ENCODE measurements around the gene RSPH1. TPM values are rescaled to one million over a fixed set of nuclear protein-coding genes. Genes with fewer than 3 reads are reported as not detected.

Gene RSPH1
- total RNA-seq, 2 donors from 2014 or later = 1.8 to 2.2 TPM

- Histone ChIP-seq H3K4me3 (ENCODE audit: low read length) (no peak overlapping the region), H3K27ac (ENCODE audit: low read depth, low read length) (no peak overlapping the region), H3K4me1 (ENCODE audit: control insufficient read depth, insufficient read depth, low read length) (no peaks in the 10 kb centered on the region), H3K9me3 (ENCODE audit: control insufficient read depth, low read length) (no peaks in the 10 kb centered on the region), H3K27me3 (ENCODE audit: control insufficient read depth, insufficient read depth, low read length, poor library complexity, severe bottlenecking) (no peaks in the 10 kb centered on the region), H3K36me3 (ENCODE audit: control insufficient read depth, insufficient read depth, low read length) (peaks cover 5% of the 10 kb centered on the region), H3K9ac (ENCODE audit: extremely low read depth, low read length, poor library complexity, severe bottlenecking) (no peak overlapping the region)
- Mint-ChIP-seq H3K4me3 (no peak overlapping the region), H3K9me3 (no peaks in the 10 kb centered on the region), H3K4me1 (peaks cover 26% of the 10 kb centered on the region), H3K27me3 (ENCODE audit: insufficient read depth) (no peaks in the 10 kb centered on the region), H3K27ac (no peak overlapping the region), H3K36me3 (ENCODE audit: low read depth) (peaks cover 64% of the 10 kb centered on the region)
- 80% methylated on average over 7 to 10 of the region's 10 CpGs for WGBS, 2 experiments (ENCODE audit: insufficient coverage in 1 of 2, insufficient read length in 1 of 2)
- DNase-seq = no peak
- TF ChIP-seq, protein P1, sequence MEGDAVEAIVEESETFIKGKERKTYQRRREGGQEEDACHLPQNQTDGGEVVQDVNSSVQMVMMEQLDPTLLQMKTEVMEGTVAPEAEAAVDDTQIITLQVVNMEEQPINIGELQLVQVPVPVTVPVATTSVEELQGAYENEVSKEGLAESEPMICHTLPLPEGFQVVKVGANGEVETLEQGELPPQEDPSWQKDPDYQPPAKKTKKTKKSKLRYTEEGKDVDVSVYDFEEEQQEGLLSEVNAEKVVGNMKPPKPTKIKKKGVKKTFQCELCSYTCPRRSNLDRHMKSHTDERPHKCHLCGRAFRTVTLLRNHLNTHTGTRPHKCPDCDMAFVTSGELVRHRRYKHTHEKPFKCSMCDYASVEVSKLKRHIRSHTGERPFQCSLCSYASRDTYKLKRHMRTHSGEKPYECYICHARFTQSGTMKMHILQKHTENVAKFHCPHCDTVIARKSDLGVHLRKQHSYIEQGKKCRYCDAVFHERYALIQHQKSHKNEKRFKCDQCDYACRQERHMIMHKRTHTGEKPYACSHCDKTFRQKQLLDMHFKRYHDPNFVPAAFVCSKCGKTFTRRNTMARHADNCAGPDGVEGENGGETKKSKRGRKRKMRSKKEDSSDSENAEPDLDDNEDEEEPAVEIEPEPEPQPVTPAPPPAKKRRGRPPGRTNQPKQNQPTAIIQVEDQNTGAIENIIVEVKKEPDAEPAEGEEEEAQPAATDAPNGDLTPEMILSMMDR (conservative IDR thresholded peaks at IDR 0.05) = no peak
Measured at GRCh38 chr21:42538479-42539275, 42.7 kb upstream of the RSPH1 start.

- Mint-ChIP-seq H3K4me3 (no peak overlapping the region), H3K4me1 (peaks cover 26% of the 10 kb centered on the region), H3K9me3 (no peaks in the 10 kb centered on the region), H3K36me3 (ENCODE audit: low read depth) (peaks cover 51% of the 10 kb centered on the region), H3K27ac (no peak overlapping the region), H3K27me3 (ENCODE audit: insufficient read depth) (no peaks in the 10 kb centered on the region)
- Histone ChIP-seq H3K36me3 (ENCODE audit: control insufficient read depth, insufficient read depth, low read length) (no peaks in the 10 kb centered on the region), H3K4me1 (ENCODE audit: control insufficient read depth, insufficient read depth, low read length) (no peaks in the 10 kb centered on the region), H3K27ac (ENCODE audit: low read depth, low read length) (no peak overlapping the region), H3K9me3 (ENCODE audit: control insufficient read depth, low read length) (no peaks in the 10 kb centered on the region), H3K27me3 (ENCODE audit: control insufficient read depth, insufficient read depth, low read length, poor library complexity, severe bottlenecking) (no peaks in the 10 kb centered on the region), H3K4me3 (ENCODE audit: low read length) (no peak overlapping the region), H3K9ac (ENCODE audit: extremely low read depth, low read length, poor library complexity, severe bottlenecking) (no peak overlapping the region)
- TF ChIP-seq, protein P1 (conservative IDR thresholded peaks at IDR 0.05) = peak; percentile 64
- 84 to 96% methylated on average over 3 to 4 of the region's 4 CpGs for WGBS, 2 experiments (ENCODE audit: insufficient coverage in 1 of 2, insufficient read length in 1 of 2)
- no peak for DNase-seq
Measured at GRCh38 chr21:42537106-42537742, 41.2 kb upstream of the RSPH1 start.

DNA sequence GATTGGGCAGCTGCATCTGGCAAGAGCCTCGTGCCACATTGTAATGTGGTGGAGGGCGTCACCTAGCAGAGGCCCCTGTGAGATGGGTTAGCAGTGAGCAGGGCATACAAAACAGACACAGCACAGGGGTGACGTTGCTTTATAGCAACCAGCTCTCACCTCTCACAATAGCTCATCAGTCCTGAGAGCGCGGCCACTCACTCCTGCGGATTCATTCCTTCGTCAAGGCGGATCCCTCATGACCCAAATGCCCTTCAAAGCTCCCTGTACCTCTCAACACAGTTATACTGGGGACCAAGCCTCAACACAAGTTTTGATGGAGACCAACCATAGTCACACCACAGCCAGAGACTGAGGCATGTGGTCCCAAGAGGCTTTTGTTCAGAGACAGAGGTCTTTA, 40.6 kb upstream of the RSPH1 start:
- no peaks in the 10 kb centered on the region for H3K27me3 Mint-ChIP-seq (ENCODE audit: insufficient read depth)
- no peaks in the 10 kb centered on the region for H3K27me3 ChIP-seq (ENCODE audit: control insufficient read depth, insufficient read depth, low read length, poor library complexity, severe bottlenecking)
- H3K36me3 Mint-ChIP-seq (ENCODE audit: low read depth) = peaks cover 50% of the 10 kb centered on the region
- H3K4me1 Mint-ChIP-seq = peaks cover 26% of the 10 kb centered on the region
- no peak overlapping the region for H3K27ac ChIP-seq (ENCODE audit: low read depth, low read length)
- no peaks in the 10 kb centered on the region for H3K9me3 Mint-ChIP-seq
- H3K27ac Mint-ChIP-seq = no peak overlapping the region
- TF ChIP-seq, protein P1 (conservative IDR thresholded peaks at IDR 0.05) = no peak
- no peak for DNase-seq
- H3K4me3 ChIP-seq (ENCODE audit: low read length) = no peak overlapping the region
- no peaks in the 10 kb centered on the region for H3K36me3 ChIP-seq (ENCODE audit: control insufficient read depth, insufficient read depth, low read length)
- no peaks in the 10 kb centered on the region for H3K4me1 ChIP-seq (ENCODE audit: control insufficient read depth, insufficient read depth, low read length)
- H3K4me3 Mint-ChIP-seq = no peak overlapping the region
- no peak overlapping the region for H3K9ac ChIP-seq (ENCODE audit: extremely low read depth, low read length, poor library complexity, severe bottlenecking)
- no peaks in the 10 kb centered on the region for H3K9me3 ChIP-seq (ENCODE audit: control insufficient read depth, low read length)
- 91% methylated on average over 7 to 8 of the region's 8 CpGs for WGBS, 2 experiments (ENCODE audit: insufficient coverage in 1 of 2, insufficient read length in 1 of 2)

Measured in endodermal cell (in vitro differentiated cells).